GM12891 (cell line): ENCODE results near the gene FUT8.
A peak's percentile ranks its signal among the peaks of the same experiment; 100 is the strongest.

Source experiments
- DNase-seq: peaks from one replicate; pipeline ENCODE4 v3.0.0; 2011; ENCODE audit warnings: low spot score; ENCODE audit not compliant: insufficient read length
- FAIRE-seq: peaks from 2 replicates; lab custom pipeline; 2011; peaks lifted over from hg19 to GRCh38; lab: Jason Lieb, UNC
- PAX5 ChIP-seq: IDR thresholded peaks from 2 replicates; pipeline ENCODE4 v1.6.1; 2011; ENCODE audit warnings: low read length, moderate library complexity, mild to moderate bottlenecking; ENCODE audit not compliant: insufficient read depth, severe bottlenecking
- POLR2A ChIP-seq: IDR thresholded peaks from 2 replicates; pipeline ENCODE4 v1.6.1; 2011; ENCODE audit warnings: low read depth, low read length, control low read depth
- POLR2AphosphoS5 ChIP-seq: IDR thresholded peaks from 2 replicates; pipeline ENCODE4 v1.6.1; 2011; ENCODE audit warnings: low read depth, low read length, control low read depth
- POU2F2 ChIP-seq: IDR thresholded peaks from 2 replicates; pipeline ENCODE4 v1.6.1; 2011; ENCODE audit warnings: low read depth, mild to moderate bottlenecking, control low read depth, low read length, moderate library complexity
- SPI1 ChIP-seq: IDR thresholded peaks from 2 replicates; pipeline ENCODE4 v1.6.1; 2011; ENCODE audit warnings: low read depth, low read length, control low read depth
- TAF1 ChIP-seq: IDR thresholded peaks from 2 replicates; pipeline ENCODE4 v1.6.1; 2011; ENCODE audit warnings: low read depth, low read length, control low read depth

Gene FUT8

GRCh38 chr14:65501328-65501727, 88.8 kb downstream of the FUT8 start:
- DNase-seq (no peak), FAIRE-seq (peak; percentile 81)
- TF ChIP-seq PAX5 (no peak), SPI1 (0 out of 2 replicates have a peak, but pooled peaks have one; percentile 16), TAF1 (no peak), POLR2AphosphoS5 (no peak)

- FAIRE-seq: peak; percentile 54
- no peak for DNase-seq
- TF ChIP-seq TAF1: no peak
- TF ChIP-seq PAX5: no peak
- TF ChIP-seq POU2F2: no peak
- TF ChIP-seq SPI1: no peak
- TF ChIP-seq POLR2AphosphoS5: no peak
- TF ChIP-seq POLR2A: no peak
Measured at GRCh38 chr14:65502676-65503124, 90.2 kb downstream of the FUT8 start.

GRCh38 chr14:65503771-65504170, 91.2 kb downstream of the FUT8 start:
- DNase-seq: no peak
- FAIRE-seq: no peak
- TF ChIP-seq PAX5: no peak
- no peak for TF ChIP-seq POLR2AphosphoS5
- no peak for TF ChIP-seq POLR2A
- no peak for TF ChIP-seq POU2F2
- no peak for TF ChIP-seq SPI1
- TF ChIP-seq TAF1: no peak

- no peak for FAIRE-seq
- DNase-seq: no peak
Measured at GRCh38 chr14:65506801-65507200, 94.3 kb downstream of the FUT8 start.

GRCh38 chr14:65509842-65510241, 97.3 kb downstream of the FUT8 start:
- DNase-seq: no peak
- no peak for FAIRE-seq
- TF ChIP-seq POLR2A (no peak), POU2F2 (no peak), PAX5 (no peak), TAF1 (no peak), POLR2AphosphoS5 (no peak), SPI1 (no peak)

More at GRCh38 chr14:65506801-65507200, 94.3 kb downstream of the FUT8 start:
- no peak for TF ChIP-seq TAF1
- no peak for TF ChIP-seq SPI1
- TF ChIP-seq POLR2AphosphoS5: no peak
- TF ChIP-seq POU2F2: no peak
- TF ChIP-seq PAX5: no peak
- no peak for TF ChIP-seq POLR2A

- TF ChIP-seq PAX5 (no peak), TAF1 (no peak), POLR2A (no peak), POLR2AphosphoS5 (no peak), SPI1 (no peak), POU2F2 (no peak)
- no peak for DNase-seq
- no peak for FAIRE-seq
Measured at GRCh38 chr14:65513671-65514070, 101.1 kb downstream of the FUT8 start.

GRCh38 chr14:65517635-65518542, 105.4 kb downstream of the FUT8 start:
- no peak for DNase-seq
- FAIRE-seq: peak; percentile 48
- TF ChIP-seq POLR2AphosphoS5 (no peak), POLR2A (no peak)

- TF ChIP-seq POU2F2 (no peak), SPI1 (no peak), TAF1 (no peak), PAX5 (no peak), POLR2AphosphoS5 (no peak), POLR2A (no peak)
- FAIRE-seq: no peak
- no peak for DNase-seq
Measured at GRCh38 chr14:65528069-65528468, 115.5 kb downstream of the FUT8 start.

GRCh38 chr14:65531148-65531547, 118.6 kb downstream of the FUT8 start:
- DNase-seq (no peak), FAIRE-seq (no peak)

GRCh38 chr14:65533736-65534404, 121.3 kb downstream of the FUT8 start:
- TF ChIP-seq PAX5 (no peak), TAF1 (no peak), POLR2AphosphoS5 (no peak), SPI1 (no peak)
- FAIRE-seq (no peak), DNase-seq (no peak)

More at GRCh38 chr14:65531148-65531547, 118.6 kb downstream of the FUT8 start:
- TF ChIP-seq POU2F2: no peak
- no peak for TF ChIP-seq SPI1
- TF ChIP-seq PAX5: no peak
- TF ChIP-seq POLR2A: no peak
- TF ChIP-seq TAF1: no peak
